ENCODE results near the gene NT5C1A.
A peak's percentile ranks its signal among the peaks of the same experiment; 100 is the strongest.

NT5C1A gene

DNA sequence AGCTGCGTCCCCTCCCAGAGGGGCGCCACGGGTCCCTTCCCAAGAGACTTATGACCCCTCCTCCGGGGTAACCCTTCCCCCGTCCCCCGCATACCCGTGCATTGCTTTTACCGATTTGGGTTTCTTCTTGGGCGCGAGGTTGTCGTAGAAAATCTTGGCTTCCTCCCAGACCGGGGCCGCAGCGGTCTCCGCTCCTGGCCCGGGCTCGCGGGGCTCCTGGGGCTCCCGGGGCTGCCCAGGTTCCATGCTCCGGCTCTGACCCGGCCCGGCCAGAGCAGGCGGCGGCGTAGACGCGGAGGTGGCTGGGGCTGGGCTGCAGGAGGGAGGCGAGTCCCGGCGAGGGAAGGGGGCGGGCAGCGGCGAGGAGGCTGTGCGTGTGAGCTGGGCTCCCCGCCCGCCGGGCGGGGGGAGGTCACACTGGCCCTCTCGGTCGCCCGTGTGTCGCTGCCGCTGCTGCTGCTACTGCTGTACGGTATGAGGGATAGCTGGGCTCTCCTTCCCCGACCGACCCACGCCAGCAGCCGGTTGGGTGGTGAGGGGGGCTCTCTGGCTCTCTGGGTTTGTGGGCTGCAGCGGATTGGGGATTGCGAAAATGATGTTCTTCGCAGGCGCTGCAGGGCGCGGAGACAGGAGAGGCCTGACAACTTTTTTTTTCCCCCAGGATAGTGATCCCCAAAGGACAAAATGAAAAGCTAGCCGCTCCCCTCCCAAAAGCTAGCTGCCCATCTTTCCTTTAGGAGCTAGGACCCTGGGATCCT is at the start of gene NT5C1A:
Gene NT5C1A (minus strand): TSS at position 315 of the 758 bp plus-strand sequence. CDS start 69 bp downstream, at position 246.
- no peak for DNase-seq

DNA sequence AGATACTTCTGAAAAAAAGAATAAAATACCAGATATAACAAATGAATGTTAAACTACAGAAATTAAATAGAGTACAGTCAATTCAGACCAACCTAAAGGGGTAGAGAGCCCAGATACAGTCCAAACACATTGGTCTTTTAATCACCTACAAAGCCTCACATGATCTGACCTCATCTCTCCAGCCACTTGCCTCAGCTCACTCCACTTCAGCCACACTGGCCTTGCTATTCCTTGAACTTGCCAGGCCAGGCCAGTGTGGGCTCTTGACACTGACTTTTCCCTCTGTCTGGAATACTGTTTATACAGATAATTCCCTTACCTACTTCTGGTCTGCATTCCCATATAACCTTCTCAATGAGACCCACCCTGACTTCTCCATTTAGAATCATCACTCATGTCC is 49.8 kb upstream of the NT5C1A start:
- no peak for DNase-seq

DNA sequence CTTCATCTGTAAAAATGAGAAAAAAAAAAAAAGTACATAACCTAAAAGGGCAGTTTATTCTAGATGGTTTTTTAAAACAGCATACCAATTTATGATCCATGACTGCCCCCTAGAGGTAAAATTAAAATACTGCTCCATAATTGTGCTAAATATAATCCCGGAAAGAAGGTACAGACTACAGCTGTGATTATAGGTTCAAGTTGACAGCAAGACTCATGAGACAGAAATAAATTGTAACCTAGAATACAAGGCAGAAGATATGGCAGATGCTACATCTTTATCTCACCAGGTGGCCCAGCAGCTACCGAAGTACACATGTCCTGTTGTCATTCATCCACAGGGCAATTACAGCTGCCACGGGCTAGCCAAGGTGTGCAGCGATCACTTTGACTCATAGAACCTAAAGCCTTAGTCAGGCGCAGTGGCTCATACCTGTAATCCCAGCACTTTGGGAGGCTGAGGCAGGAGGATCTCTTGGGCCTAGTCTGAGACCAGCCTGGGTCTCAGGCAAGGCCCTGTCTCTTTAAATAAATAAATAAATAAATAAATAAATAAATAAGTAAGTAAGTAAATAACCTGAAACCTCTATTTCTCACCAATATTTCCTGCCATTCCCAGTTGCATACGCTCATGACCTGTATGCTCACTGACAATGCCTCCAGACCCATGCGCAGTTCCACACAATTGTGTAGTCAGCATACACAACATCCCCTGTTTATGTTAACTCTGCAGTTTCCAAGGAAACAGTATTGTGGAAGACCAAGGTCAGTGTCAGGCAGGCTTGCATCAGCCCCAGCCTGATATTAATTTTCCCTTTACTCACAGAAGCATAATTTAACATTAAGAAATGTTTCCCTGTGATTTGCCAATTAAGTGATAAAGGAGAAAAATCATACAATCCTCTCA is 48.4 kb upstream of the NT5C1A start:
- DNase-seq = peak; percentile 40 to 45

DNA sequence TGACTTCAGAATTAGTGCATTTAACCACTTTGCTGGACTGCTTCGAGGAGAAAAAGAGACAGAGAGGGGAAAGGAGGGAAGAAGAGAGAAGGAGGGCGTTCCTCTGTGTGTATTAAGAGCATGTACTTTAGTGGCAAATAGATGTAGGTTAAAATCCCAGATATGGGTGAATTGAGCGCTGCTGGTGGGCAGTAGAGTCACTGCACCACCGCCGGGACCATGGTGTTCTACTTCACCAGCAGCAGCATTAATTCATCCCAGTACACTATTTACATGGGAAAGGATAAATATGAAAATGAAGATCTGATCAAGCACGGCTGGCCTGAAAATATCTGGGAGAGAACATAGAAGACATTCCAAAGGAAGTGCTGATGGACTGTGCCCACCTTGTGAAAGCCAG is 45.9 kb upstream of the NT5C1A start:
- DNase-seq = no peak

DNA sequence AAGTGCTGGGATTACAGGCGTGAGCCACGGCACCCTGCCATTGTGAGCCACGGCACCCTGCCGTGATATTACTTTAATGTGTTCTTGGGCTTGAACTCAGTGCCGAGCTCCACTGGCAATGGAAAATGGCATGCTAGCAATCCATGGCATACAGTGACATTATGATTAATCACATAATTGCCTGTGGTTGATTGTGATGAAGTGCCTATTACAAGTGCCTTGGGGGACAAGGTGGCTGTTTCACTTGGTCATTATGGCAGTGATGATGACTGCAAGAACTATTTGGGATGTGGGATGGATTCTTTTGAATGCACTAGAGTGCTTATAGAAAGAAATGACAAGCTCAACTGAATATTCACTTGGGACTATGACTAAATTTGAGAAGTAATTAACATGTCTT is 41.6 kb upstream of the NT5C1A start:
- DNase-seq = no peak

DNA sequence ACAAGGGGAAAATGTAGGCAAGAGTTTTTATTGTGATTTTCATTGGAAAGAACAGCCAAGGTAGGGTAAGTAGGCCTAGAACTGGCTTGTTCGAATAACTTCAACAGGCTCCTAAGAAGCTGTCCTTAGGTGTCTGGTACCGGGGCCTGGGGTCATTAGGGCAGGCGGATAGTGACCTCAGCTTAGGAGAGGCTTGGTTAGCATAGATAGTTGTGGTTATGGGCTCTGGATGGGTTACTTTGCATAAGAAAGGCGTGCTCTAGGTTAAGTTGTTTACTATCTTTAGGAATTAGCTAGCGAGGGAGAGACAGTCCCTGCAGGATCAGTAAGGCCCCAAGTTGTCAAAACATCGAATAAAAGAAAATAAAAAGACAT is 40.0 kb upstream of the NT5C1A start:
- DNase-seq = no peak

DNA sequence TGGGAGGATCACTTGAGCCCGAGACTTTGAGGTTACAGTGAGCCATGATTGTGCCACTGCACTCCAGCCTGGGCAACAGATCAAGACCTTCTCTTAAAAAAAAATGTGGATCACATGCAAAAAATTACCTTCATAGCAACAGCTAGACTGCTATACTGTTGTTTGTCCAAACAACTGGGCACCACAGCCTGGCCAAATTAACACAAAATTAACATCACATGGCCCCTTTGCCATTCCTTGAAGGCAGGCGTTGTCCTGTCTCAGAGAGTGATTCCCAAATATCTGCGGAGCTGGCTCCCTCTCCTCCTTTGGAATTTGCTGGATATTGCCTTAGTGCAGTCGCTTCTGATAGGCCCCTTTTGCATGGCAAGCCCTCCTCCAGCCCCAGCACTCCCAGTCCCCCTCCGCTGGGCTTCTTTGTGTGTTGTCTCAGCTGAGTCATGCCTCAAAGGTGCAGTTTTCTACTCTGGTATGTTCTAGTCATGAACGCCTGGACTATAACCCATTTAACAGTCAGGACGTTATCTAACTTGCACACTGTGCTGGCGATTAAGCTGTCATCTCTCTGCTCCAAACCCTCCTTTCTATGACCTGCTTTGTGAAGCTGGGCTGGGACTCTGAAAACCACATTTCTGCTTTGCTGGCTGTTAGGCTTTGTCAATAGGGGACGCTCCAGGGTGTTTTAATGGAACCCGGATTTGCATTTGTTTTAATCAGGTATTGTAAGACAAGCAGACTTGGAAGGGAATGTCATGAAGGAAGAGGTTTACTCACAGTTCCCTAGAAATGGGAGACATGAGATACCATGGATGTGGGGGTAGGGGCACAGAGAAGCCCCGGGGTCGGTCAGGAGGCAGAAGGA is 39.4 kb upstream of the NT5C1A start:
- no peak for DNase-seq

DNA sequence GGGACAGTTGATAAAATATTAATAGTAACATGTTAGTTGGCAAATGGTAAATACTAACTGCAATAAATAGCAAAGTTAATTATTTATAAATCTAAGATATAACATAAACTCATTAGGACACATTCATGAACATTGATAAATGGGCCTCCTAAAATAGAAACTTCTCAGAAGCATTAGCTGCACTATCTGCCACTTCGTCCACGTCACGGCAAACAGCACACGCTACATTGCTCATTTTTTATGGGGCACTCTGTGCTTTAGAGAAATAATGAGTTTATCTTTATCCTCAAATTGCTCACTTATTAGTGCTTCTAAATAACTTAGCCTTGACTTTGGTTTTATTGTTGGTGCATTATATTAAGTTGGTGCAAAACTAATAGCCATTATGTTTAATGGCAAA is 35.6 kb upstream of the NT5C1A start:
- no peak for DNase-seq

DNA sequence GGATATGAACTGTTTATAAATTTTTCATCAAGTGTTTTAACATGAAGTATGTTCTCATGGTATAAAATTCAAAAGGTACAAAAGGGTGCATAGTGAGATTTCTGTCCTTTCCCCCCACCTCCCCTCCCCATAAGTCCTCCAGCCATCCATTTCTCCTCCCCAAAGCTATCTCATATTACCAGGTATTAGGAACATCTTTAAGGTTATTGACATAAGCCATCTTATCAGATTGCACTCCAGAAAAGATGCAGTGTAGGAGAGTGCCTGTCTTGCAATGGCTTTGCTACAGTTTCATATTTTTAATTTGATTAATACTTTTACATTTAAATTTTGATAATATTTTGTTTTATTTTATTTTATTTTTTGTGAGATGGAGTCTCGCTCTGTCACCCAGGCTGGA is 32.9 kb upstream of the NT5C1A start:
- no peak for DNase-seq

DNA sequence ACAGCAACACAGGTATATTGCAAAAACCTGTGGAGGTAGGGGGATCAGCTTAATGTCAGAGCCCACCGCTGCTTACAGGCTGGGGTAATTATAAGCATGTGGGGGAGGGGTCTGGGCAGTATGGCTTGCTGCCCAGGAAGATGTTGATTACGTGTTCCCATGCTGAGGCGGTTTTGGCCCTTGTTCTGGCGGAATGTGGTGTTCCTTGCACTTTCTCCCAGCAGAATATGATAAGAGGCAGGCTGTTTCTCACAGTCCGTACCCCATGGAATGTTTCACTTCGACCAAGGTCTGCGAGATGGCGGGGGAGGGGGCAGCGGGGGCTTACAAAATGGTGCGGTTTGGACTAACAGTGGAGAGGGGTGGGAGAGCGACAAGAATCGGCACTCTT is 29.1 kb upstream of the NT5C1A start:
- no peak for DNase-seq

DNA sequence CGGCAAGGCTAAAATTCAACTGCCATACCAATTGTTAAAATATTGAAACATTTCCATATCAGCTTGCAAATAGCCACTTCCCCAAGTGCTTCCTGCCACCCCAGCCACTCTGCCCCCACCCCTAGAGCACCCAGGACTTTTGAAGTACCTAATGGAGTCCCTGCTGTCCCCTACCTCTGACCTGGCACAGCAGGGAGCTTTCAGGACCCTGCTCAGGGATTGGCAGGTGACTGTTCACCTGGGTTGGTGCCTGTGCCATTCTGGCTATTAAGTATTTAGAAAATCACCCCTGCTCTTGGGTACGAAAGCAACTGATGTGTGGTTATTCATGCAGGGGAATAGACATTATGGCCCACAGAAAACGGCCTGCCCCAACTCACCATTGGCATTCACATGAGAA is 28.4 kb upstream of the NT5C1A start:
- DNase-seq = no peak

DNA sequence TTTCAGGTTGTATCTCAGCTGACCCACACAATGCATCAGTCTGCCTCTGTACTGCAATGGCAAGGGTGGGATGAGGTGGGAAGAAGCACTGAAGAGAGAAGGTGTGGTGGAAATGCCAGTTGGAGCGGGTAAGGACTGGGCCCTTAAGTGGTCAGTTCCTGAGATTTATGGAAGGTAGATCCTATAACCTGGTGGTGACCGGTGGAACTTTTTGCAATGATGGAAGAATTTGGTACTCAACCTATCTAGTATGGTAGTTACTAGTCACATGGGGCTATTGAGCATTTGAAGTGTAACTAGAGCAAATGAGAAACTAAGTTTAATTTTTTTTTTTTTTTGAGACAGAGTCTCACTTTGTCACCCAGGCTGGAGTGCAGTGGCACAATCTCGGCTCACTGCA is 27.5 kb upstream of the NT5C1A start:
- DNase-seq = no peak

DNA sequence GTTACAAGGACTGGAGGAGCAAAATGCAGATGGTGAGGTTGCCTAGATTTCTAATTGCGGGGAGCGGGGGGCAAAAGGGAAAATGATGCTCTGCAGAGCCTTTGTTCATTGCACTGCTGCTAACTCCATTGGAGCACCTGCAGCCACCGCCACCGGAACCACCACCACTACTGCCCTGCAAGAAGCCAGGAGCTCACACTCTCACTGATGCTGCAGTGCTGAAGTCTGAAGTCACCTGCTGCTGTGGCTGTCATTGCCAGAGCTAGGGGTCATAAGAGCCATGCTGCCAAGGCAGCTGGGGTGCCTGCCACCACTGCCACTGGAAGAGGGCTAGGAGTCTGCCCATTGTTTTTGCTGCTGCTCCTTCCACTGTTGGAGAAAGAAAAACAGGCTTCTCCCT is 26.7 kb upstream of the NT5C1A start:
- DNase-seq = no peak

DNA sequence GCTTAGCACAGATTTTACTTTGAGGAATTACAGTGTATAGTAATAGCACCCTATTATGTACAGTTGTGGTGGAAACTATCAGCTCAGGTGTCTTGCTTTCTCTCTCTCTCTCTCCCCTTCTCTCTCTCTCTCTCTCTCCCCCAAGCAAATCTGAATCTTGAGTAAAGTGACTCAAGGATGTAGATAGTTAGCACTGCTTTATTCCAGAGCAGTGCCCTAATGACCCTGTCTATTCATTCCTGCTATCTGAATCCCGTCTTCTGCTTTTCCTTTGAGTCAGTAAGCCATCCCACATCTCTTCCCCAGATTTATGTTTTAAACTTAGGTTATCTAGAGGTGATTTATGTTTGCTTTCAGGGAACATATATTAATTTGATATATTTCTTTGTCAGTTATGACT is 24.5 kb upstream of the NT5C1A start:
- DNase-seq = no peak

DNA sequence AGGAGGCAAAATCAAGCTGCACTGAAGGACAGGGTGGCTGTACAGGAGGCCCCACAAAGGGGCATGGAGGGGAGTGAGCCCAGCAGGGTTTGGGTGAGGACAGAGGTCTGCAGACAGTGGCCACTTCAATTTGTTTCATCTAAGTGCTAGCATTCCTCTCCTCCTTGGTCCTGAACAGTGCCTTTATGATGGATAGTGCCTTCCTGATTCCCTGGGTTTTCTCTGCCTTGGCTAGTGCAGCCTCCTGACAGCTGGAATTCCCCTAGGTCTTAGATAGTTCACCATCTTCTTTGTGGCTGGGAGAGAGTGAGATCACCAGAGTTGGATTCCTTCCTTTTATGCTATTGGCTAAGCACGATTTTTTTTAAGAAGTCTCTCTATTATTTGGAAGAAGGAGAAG is 23.1 kb upstream of the NT5C1A start:
- no peak for DNase-seq

DNA sequence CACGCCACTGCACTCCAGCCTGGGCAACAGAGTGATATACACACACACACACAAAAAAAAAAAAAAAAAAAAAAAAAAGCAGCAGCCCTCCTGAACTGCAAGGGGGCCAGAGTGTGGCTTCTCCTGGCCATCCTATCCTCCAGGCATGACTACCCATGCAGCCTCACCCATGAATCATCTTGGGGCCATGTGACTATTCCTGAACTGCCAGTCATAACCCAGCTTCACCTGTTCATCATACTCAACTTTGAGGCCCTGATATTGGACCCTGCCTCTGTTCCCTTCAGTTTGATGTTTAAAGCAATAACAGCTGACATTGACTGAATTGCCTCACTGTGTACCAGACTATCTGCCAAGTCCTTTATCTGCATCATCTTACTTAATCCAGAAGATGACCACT is 22.1 kb upstream of the NT5C1A start:
- no peak for DNase-seq

DNA sequence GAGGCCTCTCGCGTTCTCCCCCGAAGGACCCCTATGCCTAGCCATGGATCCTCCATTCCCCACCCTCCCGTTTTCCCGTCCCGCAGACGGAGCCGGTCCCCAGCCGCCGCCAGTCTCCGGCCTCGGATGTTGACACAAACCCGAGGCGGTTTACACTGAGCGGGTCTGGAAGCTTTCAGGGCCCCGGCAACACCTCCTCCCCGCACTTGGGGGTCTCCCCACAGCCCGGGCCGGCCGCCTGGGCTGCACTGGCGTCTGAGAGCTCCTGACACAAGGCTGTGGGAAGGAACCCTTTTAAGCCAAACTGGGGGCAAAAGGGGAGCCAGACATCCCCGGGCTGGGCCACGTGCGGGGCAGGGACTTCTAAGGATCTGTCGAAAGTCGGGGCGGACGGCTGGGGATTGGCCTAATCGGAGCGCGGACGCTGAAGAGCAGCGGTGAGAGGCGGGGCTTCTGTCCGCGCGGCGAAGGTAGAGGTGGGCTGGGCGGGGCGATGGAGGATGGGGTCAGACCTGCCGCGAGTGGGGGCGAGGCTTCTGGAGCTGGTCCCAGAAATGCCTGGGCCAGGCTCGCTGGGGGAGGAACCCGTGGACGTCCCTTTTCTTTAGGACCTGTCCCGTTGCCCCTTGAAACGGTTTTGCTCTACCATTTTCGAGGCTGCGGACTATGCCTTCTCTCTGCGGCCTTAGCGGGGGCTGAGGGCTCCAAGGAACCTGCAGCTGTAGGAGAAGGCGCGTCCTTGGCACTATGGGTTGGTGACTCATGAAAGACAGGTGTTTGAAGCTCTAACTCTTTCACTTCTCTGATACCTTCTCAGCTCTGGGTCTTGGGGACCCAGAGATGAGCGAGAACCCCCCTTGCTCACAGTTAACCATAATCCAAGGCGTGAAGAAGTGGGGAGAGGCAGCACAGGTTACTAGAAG is 20.5 kb upstream of the NT5C1A start:
- no peak for DNase-seq

DNA sequence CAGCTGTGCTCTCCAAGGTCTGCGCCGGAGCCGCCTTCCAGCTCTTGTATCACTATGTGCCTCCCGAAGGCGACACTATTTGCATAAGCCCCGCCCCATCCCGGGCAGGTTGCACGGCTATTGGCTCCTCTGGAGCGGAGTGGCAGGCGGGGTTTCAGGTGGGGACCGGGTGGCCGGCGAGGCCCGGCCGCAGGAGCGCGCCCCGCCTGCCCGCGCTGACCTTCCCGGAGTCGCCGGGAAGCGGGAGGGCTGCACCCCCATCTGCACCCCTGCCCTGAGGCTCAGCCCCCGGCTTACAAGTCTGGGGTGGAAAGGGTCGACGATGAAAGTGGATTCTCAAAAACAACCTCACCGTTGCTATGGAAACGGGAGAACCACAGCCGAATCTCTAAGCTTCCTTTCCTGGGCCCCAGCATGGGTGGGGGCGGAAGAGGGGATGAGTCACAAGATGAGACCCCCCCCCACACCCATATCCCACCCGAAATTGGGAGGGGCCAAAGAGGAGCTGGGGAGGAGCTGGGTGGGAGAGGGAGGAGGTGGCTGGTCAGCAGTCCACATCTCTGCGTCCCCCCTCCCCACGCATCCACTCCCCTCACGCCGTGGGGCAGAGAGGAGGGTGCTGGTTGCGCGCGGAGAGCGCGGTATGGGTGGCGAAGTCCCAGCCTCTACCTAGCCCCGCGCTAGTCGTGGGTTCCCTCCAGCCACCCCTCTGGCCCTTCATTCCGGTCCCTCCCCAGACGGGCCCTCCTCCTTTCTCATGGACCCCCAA is 19.7 kb upstream of the NT5C1A start, which contains the start of gene HPCAL4:
Gene HPCAL4 (minus strand): TSS at position 51 of the 769 bp plus-strand sequence. CDS start 6,830 bp downstream, outside the sequence.
- DNase-seq = peak; percentile 76 to 86

DNA sequence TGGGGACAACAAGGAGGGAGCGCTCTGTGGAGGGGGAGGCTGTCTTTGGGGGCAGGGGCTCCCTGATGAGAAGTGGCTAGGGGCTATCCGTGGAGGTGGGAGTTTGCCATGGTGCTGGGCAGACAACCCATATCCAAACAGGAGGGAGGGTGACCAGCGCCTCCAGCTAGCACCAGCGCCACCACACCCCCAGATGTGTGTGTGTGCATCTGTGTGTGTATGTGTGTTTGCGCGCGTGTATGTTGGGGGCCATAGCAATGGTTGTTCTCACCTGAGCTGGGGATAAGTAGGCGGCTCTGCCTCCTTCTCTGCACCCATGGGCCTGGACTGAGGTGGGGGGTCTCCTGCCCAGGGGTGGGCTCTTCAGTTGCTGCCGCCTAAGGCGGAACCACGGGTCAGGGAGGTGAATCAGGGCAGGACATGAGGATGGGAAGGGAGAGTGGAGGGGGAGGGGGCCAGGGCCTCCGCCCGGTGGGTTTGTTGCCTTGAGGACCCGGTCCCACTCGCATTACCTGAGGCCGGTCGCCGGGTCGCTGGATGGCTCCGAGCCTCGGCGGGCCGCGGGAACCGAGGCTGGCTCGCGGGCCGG is 19.0 kb upstream of the NT5C1A start:
- DNase-seq = no peak

DNA sequence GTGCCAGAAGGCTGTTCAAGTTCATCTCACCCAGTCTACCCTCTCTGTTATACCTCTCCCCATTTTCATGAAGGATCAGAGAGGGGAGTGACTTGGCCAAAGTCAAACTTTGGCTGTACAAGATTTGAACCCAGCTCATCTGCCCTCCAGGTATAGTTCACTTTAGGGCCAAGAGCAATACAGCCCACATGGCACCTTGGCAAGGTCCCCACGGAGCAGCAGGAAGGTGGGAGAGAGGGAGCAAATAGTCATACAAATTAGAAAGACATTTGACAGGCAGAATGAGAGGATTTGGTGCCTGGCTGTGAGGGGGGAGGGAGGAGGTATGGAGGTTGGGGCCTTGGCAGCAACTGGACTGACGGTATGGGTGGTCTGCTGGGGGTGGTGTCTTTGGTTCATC is 18.3 kb upstream of the NT5C1A start:
- DNase-seq = no peak

DNA sequence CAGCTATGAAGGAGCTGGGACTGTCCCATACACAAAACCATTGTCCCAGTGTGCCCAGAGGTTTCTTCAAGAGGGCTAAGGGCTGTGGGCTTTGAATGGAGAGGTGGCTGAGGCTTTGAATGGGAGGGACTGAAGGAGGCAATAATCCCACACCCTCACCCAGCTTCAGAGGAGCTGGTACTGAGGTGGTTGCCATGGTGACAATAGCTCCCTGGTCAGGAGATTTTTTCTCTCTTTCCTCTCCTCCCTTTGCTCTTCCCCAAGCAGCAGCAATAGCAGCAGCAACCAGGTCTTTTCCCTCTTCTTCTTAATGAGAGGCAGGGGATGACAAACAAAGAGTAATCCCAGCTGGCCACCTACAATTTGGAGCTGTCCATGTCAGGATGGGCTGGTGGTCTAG is 17.7 kb upstream of the NT5C1A start:
- DNase-seq = no peak

Data from SHP77 (cell line).